ENCODE data around the gene EHMT1.

The EHMT1 gene

GRCh38 chr9:137813167-137813566, 194.4 kb downstream of the EHMT1 start:
- DNase-seq: no peak

- DNase-seq: no peak
These were observed 195.0 kb downstream of the EHMT1 start for GRCh38 chr9:137813651-137814415.

GRCh38 chr9:137814436-137814835, 195.6 kb downstream of the EHMT1 start:
- DNase-seq: no peak

GRCh38 chr9:137814841-137815240, 196.0 kb downstream of the EHMT1 start:
- DNase-seq: no peak

- DNase-seq: no peak
These were observed 196.8 kb downstream of the EHMT1 start for GRCh38 chr9:137815256-137816255.

- DNase-seq: no peak
These were observed 197.9 kb downstream of the EHMT1 start for GRCh38 chr9:137816531-137817235.

GRCh38 chr9:137817236-137818200, 198.7 kb downstream of the EHMT1 start:
- no peak for DNase-seq

GRCh38 chr9:137818286-137818685, 199.5 kb downstream of the EHMT1 start:
- no peak for DNase-seq

GRCh38 chr9:137820161-137820855, 201.5 kb downstream of the EHMT1 start:
- DNase-seq: no peak

- no peak for DNase-seq
These were observed 205.4 kb downstream of the EHMT1 start for GRCh38 chr9:137823986-137824771.

- peak in 1 of 2 donors; percentile 72 for DNase-seq
These were observed 206.7 kb downstream of the EHMT1 start for GRCh38 chr9:137825324-137825989.

- DNase-seq: no peak
These were observed 209.2 kb downstream of the EHMT1 start for GRCh38 chr9:137827908-137828526.

- DNase-seq: no peak
These were observed 209.9 kb downstream of the EHMT1 start for GRCh38 chr9:137828527-137829259.

- DNase-seq: no peak
These were observed 210.6 kb downstream of the EHMT1 start for GRCh38 chr9:137829260-137829996.

GRCh38 chr9:137832191-137832700, 213.4 kb downstream of the EHMT1 start:
- no peak for DNase-seq

GRCh38 chr9:137832830-137833590, 214.2 kb downstream of the EHMT1 start:
- DNase-seq: no peak
